NK-92 (cell line): ENCODE measurements around the gene MRPS6.

Experiments used
- DNase-seq: peaks from one replicate; lab custom pipeline; 2025; ENCODE audit not compliant: unreplicated experiment; lab: John Stamatoyannopoulos, UW

MRPS6 gene

DNA sequence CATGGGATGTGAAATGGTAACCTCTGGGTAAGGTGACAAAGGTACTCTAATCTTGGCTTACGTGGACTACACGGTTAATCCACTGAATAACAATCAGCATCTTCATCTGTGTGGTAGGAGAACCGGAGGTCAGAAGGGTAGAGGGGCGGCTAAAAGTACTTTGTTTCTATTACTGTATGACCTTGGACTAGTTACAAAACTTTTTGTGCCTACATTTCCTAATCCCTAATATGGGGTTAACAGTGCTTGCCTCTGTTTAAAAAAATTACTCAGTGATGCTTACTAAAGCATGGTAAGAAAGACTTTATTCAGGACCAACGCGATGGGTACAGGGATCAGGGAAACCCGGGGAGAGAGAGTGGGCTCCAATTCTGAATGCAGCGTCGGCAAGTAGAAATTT lies 1.7 kb upstream of the MRPS6 start:
- DNase-seq: no peak

DNA sequence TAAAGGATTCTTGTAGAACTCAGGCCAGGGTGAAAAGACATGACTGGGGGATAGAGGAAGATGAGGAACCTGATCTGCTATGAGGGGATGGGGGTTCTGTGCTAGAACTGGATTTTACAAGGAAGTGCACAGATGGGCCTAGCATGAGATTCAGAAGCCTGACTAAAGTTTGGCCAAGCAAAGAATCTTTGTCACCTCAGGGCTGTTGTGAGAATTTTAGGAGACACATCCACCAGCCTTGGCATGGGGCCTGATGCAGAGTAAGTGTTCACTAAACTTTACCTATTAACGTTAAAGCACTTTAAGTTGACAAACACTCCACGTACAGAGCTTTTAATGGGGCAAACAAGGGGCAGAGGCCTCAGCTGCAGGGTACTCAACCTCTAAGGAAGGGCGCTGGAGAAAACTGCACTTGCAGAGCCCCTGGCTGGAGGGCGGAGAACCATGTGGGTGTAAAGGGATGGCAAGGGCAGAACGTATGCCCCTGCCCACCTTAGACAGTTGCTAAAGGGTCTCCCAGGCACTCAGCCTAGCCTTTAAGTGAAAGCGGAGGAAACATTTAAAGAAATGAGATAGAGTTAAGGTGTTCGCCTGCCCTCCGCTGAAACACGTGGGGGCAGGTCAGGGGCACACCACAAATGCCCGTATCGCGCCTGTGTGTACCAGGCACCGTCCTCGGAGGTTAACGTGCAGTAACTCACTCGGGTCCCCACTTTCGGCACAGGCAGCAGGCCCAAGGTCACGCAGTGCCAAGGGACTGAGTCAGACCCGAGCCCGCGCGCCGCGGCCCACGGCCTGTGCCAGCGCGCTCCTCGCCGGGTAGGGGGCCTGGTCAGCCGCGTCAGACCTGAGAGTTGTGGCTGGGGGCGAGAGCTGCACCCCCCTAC lies 990 bp upstream of the MRPS6 start:
- DNase-seq: no peak

GRCh38 chr21:34073749-34074282 lies 438 bp downstream of the MRPS6 start:
- DNase-seq: no peak

DNA sequence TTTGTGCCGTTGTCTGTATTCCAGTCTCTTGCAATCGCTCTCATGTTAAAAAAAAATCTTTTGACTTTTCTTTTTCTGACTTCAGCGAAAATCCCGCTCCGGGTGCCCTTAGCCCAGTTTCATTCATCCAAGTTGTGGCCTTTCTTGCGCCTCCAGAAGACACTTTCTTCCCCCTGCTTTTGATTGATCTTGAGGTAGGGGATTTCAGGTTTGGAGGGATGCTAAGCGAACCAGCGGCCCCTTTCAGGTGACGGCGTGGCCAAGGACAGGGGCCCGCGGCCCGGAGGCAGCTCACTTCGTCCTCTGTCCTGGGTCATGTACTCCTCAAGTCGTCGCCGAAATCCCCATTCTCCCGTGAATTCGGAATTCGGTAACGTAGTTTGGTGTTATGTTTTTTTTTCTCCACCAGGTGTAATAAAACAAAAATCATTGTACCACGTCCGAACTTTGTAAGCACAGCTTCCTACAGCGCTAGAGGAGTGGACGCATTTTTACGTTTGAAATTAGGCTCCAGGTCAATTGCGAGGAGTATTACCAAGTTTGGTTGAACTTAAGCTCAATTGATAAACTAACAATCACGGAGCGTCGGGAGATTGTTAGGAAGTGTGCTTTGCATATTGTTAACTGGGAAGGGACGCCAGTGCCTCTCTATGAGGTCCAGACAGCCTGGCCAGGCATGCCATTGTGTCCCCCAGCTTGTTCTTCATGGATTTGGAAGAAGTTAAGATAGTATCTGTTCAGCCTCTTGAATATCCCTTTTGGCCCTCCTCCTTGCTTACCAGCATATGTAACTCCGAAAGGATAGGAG lies 1.1 kb downstream of the MRPS6 start:
- DNase-seq: no peak

GRCh38 chr21:34075091-34075425 lies 1.7 kb downstream of the MRPS6 start:
- DNase-seq: no peak

DNA sequence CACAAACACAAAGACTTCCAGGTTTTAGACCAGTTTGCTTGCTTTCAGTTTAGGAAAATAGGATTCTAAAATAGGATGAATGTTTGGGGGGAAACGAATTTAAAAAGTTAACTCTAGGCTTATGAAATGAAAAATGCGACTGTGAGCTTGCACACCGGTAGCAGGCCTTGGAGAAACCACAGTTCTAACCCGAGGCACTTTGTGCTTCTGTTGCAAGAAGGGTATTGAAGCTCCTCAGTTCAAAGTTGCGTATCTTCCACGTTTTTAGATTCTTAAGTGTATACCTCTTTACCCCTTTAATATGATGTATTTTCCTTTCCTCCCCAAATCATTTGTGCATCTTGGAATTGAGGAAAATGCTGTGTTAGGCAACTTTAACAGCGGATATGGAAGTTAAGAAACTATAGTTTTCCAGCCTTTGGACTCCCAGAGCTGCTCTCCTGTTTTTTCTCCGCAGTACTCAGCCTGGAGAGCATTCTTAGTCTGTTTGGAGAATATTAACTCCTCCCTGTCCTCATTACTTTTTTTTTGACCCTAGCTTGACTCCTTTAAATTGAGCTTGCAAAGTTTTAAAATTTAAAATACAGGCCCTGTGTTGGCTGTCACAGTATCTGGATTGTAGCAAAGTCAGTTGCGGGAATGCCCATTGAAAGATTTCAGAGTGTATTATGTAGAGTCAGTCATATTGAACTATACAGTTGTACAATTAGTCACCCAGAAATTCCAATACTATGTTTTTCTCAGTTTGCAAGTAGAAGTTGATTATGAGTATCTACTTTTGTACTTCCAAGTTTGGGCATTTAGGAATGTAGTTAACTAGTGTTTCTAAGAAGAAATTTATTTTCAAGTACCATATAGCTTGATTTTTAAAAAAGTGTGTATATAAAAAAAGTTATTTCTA lies 2.6 kb downstream of the MRPS6 start:
- DNase-seq: no peak

DNA sequence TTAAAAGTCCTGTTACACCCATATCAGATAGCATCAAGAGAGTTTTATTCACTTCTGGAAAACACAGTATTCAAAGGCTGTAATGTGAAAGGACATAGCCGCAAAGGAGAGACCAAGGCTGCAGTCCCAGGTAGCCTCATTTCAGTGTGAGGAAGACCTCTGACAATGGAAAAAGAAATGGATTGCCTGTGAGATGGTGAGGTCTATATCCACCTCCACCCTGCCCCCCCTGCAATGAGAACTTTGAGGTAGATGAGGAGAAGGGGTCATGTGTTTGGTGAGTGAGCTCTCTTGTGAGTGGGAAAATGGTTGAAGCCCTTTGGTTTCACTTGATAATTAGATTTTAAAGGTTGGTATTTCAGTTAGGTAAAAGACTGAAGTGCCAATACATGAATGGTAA lies 3.5 kb downstream of the MRPS6 start:
- DNase-seq: no peak

DNA sequence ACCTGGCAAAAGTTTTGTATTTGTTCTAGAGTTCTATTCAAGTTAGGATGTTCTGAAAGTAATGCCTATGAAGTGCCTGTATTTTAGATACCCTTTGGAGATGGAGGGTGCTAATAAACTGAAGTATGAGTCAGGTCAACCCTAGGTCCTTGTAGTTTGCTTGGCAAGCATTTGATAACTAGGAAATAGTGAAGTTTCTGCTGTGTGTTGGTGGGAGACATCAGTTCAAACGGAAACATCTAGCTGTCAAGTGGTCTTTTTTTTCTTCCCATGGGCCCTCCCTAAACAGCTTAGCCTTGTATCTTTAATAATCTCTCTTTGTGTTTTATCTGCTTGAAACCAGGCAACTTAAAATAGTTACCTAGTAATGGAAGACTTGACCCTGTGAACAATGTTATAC lies 4.5 kb downstream of the MRPS6 start:
- no peak for DNase-seq

DNA sequence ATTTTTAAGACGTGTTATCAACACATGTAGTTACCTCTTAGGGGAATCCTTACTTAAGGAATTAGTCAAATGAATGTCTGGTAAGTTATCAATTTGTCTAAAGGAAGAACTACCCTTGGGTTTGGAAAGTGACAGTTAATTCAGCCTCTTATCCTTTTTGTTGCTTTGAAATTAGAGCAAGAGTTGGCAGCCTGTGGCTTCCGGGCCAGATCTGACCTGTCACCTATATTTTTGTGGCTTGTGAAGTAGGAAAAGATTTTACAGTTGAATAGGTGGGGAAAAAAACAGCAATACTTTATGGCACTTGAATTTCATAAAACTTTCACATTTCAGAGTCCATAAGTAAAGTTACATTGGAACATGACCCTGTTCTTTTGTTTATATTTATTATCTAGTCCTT lies 5.5 kb downstream of the MRPS6 start:
- DNase-seq: no peak

DNA sequence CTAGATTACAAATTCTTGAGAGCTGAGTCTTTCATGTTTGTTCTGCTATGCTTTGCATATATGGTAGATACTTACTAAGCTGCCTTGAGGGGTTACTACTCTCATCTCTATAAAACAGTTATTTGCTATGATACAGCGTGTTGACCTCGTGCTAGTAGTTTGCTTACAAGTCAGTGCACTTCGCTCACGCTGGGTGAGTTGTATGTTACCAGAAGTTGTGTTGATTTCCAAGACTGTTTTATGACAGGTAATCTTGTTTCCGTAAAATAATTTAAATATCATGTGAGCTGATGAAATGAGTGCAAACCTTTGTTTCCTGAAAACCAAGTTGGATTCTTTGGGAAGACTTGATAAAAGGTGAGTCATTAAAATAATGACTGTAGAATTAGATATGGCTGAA lies 7.3 kb downstream of the MRPS6 start:
- no peak for DNase-seq

GRCh38 chr21:34082769-34083168 lies 9.4 kb downstream of the MRPS6 start:
- DNase-seq: no peak

GRCh38 chr21:34083357-34083756 lies 10.0 kb downstream of the MRPS6 start:
- DNase-seq: no peak

DNA sequence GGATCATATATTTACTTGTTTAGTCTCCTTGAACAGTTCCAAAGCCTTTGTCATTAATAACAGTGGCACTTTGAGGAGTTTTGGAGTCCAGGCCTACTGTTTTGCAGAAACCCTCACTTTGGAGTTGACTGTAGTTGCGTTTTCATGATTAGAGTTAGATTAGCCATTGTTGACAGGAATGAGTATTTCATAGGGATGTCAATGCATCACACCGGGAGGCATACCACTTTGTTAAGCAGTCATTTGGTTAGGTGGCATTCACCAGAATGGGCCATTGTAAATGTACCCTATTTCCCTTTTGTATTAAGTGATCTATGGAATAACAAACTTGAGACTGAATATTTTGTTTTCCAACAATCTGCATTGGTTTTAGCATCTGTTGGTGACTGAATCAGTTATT lies 11.8 kb downstream of the MRPS6 start:
- DNase-seq: no peak

DNA sequence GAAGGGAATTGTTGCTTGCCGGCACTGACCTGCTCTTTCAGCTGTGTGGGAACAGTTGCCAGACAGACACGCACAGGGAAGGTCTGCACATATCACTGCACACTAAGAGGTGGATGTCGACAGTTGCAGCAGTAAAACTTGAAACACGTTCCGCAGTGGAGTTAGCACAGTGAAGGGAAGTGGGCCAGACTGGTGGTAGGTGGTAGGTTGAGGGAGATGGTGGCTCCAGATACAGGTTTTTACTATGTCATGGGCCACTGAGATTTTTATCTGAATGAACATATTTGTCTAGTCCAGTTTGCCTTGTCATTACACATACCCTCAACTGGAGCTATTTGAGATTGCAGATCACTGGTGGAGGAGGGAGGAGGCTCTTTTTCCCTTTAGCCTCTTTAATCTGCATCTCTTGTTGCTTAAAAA lies 13.5 kb downstream of the MRPS6 start:
- no peak for DNase-seq

GRCh38 chr21:34088752-34089151 lies 15.4 kb downstream of the MRPS6 start:
- no peak for DNase-seq

DNA sequence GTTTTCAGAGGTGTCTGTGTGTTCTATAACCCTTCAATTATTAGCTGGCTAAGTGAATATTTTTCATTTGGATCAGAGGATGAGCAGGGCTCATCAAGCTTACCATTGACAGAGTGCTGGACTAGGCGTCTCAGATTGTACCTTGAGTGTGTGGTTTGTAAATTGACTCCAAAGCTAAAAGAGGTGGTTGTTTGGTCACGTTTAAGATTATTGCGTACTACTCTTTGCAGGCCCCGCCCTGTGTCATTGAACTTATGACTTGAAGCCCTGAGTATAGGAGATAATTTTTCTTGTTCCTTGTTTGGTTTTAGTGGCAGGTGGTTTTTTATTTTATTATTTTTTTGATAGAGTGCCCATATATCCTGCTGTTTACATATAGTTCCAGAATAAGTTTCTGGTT lies 17.7 kb downstream of the MRPS6 start:
- no peak for DNase-seq

DNA sequence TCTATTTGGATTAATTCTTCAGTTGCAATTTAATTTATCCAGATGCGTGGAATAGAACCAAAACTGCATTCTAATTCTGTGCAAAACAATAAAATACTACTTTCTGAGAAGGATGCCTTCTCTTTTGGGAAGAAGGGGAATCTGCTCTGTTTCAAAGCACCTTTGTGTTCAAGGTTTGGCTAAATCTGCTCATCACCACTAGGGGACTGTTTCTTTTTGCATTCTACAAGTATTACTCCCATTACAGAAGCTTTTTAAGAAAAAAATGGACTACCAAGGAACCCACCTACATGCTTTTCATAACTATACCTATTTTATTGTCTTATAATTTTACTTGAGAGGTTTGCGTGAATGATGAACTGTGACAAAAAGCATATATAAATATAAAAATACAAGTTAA lies 18.2 kb downstream of the MRPS6 start:
- DNase-seq: no peak

GRCh38 chr21:34092262-34092921 lies 19.0 kb downstream of the MRPS6 start:
- DNase-seq: no peak

- DNase-seq: no peak
Observed at GRCh38 chr21:34093083-34093482, 19.7 kb downstream of the MRPS6 start.

DNA sequence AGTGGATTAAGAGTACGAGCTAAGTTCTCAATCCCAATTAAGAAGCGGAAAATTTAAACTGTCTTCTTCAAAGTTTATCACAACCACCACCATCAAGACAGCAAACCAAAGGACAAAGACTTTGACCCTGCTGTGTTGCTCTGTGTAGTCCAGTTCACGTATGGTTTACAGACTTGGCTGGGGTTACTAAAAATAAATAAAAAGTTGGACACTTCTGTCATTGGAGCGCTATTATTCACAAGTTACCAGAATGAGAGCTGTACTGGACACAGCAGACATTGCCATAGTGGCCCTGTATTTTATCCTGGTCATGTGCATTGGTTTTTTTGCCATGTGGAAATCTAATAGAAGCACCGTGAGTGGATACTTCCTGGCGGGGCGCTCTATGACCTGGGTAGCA lies 21.6 kb downstream of the MRPS6 start:
- no peak for DNase-seq

- no peak for DNase-seq
Observed at GRCh38 chr21:34097442-34097841, 24.1 kb downstream of the MRPS6 start.
